DLD1 (cell line): ENCODE measurements around the gene EVA1C.
"Not testable (repeated sequence)": the region's sequence is repeated elsewhere in the genome, so short reads cannot be mapped to it uniquely, and the experiment has no call there.

Experiments
- in situ Hi-C: cut with HindIII; loops from 2 replicates; pipeline ENCODE4 v1.10.0; 2017; ENCODE audit warnings: low sequenced_read_pairs

Gene EVA1C

GRCh38 chr21:32456497-32456918, 44.0 kb downstream of the EVA1C start:
- in situ Hi-C loops: no loop called here

GRCh38 chr21:32457360-32457840, 44.9 kb downstream of the EVA1C start:
- in situ Hi-C loops: no loop called here

- in situ Hi-C loops: no loop called here
These were observed 45.5 kb downstream of the EVA1C start for GRCh38 chr21:32457962-32458361.

GRCh38 chr21:32459972-32460371, 47.5 kb downstream of the EVA1C start:
- in situ Hi-C loops: no loop called here

GRCh38 chr21:32461503-32461902, 49.0 kb downstream of the EVA1C start:
- in situ Hi-C loops: no loop called here

GRCh38 chr21:32462564-32462963, 50.1 kb downstream of the EVA1C start:
- in situ Hi-C loops: not testable (repeated sequence)

- in situ Hi-C loops: no loop called here
These were observed 50.9 kb downstream of the EVA1C start for GRCh38 chr21:32463367-32463766.

- in situ Hi-C loops: no loop called here
These were observed 51.4 kb downstream of the EVA1C start for GRCh38 chr21:32463889-32464300.

GRCh38 chr21:32467291-32467690, 54.8 kb downstream of the EVA1C start:
- in situ Hi-C loops: no loop called here

- in situ Hi-C loops: no loop called here
These were observed 56.2 kb downstream of the EVA1C start for GRCh38 chr21:32468681-32469111.

GRCh38 chr21:32469628-32470027, 57.1 kb downstream of the EVA1C start:
- in situ Hi-C loops: no loop called here

- in situ Hi-C loops: no loop called here
These were observed 57.7 kb downstream of the EVA1C start for GRCh38 chr21:32470206-32470605.

- in situ Hi-C loops: no loop called here
These were observed 60.6 kb downstream of the EVA1C start for GRCh38 chr21:32472890-32473765.

- in situ Hi-C loops: no loop called here
These were observed 61.9 kb downstream of the EVA1C start for GRCh38 chr21:32474179-32475059.

GRCh38 chr21:32475162-32475812, 62.8 kb downstream of the EVA1C start:
- in situ Hi-C loops: no loop called here

- in situ Hi-C loops: no loop called here
These were observed 64.3 kb downstream of the EVA1C start for GRCh38 chr21:32476661-32477423.

- in situ Hi-C loops: no loop called here
These were observed 64.9 kb downstream of the EVA1C start for GRCh38 chr21:32477424-32477745.

- in situ Hi-C loops: no loop called here
These were observed 69.4 kb downstream of the EVA1C start for GRCh38 chr21:32481875-32482408.

- in situ Hi-C loops: no loop called here
These were observed 70.2 kb downstream of the EVA1C start for GRCh38 chr21:32482565-32483292.

GRCh38 chr21:32483293-32483595, 70.7 kb downstream of the EVA1C start:
- in situ Hi-C loops: no loop called here
